H9 (cell line): ENCODE measurements around the gene KIF7. TPM values are rescaled to one million over a fixed set of nuclear protein-coding genes. Genes with fewer than 3 reads are reported as not detected.

Experiments
- DNase-seq: peaks from one replicate; pipeline ENCODE4 v3.0.0-alpha.2; 2017
- H2AFZ ChIP-seq: one replicate; pipeline ENCODE4 v1.6.1; 2013; ENCODE audit warnings: mild to moderate bottlenecking, low read length, control low read depth, moderate library complexity
- H2AK5ac ChIP-seq: 2 replicates; pipeline ENCODE4 v1.6.1; 2013; ENCODE audit warnings: low read length, control low read depth, mixed read lengths; ENCODE audit not compliant: insufficient read length
- H2BK120ac ChIP-seq: one replicate; pipeline ENCODE4 v1.6.1; 2013; ENCODE audit warnings: low read depth, mild to moderate bottlenecking, low read length, control low read depth, inconsistent platforms; ENCODE audit not compliant: poor library complexity, severe bottlenecking
- H2BK12ac ChIP-seq: 2 replicates; pipeline ENCODE4 v1.6.1; 2013; ENCODE audit warnings: low read length, control low read depth, mixed read lengths, low read depth; ENCODE audit not compliant: insufficient read length
- H2BK15ac ChIP-seq: 2 replicates; pipeline ENCODE4 v1.6.1; 2013; ENCODE audit warnings: low read depth, low read length, control low read depth
- H2BK20ac ChIP-seq: one replicate; pipeline ENCODE4 v1.6.1; 2013; ENCODE audit warnings: low read depth, mild to moderate bottlenecking, low read length, control low read depth, inconsistent platforms; ENCODE audit not compliant: poor library complexity, severe bottlenecking
- H2BK5ac ChIP-seq: 2 replicates; pipeline ENCODE4 v1.6.1; 2013; ENCODE audit warnings: low read length, control low read depth, mixed read lengths; ENCODE audit not compliant: insufficient read length
- H3K14ac ChIP-seq: 2 replicates; pipeline ENCODE4 v1.6.1; 2013; ENCODE audit warnings: low read length, control low read depth; ENCODE audit not compliant: insufficient read depth
- H3K18ac ChIP-seq: 2 replicates; pipeline ENCODE4 v1.6.1; 2013; ENCODE audit warnings: low read depth, mild to moderate bottlenecking, mixed read lengths, low read length, control low read depth; ENCODE audit not compliant: insufficient read length
- H3K23ac ChIP-seq: 2 replicates; pipeline ENCODE4 v1.6.1; 2013; ENCODE audit warnings: low read length, control low read depth, mixed read lengths, low read depth; ENCODE audit not compliant: insufficient read length
- H3K23me2 ChIP-seq: 2 replicates; pipeline ENCODE4 v1.6.1; 2013; ENCODE audit warnings: low read depth, mild to moderate bottlenecking, mixed read lengths, low read length, control low read depth; ENCODE audit not compliant: insufficient read length, poor library complexity, severe bottlenecking
- H3K27ac ChIP-seq: 2 replicates; pipeline ENCODE4 v1.5.1; 2013; ENCODE audit warnings: low read length, control low read depth, mixed read lengths, low read depth; ENCODE audit not compliant: insufficient read length
- H3K27me3 ChIP-seq: 2 replicates; pipeline ENCODE4 v1.6.1; 2013; ENCODE audit warnings: low read length, control low read depth, inconsistent platforms; ENCODE audit not compliant: insufficient read depth
- H3K4ac ChIP-seq: 2 replicates; pipeline ENCODE4 v1.6.1; 2013; ENCODE audit warnings: low read depth, mild to moderate bottlenecking, control low read depth, inconsistent platforms, low read length, moderate library complexity
- H3K4me1 ChIP-seq: 2 replicates; pipeline ENCODE4 v1.6.1; 2013; ENCODE audit warnings: low read length, control low read depth, inconsistent platforms; ENCODE audit not compliant: insufficient read depth
- H3K4me2 ChIP-seq: 2 replicates; pipeline ENCODE4 v1.6.1; 2013; ENCODE audit warnings: low read length, control low read depth, mixed read lengths; ENCODE audit not compliant: insufficient read length, insufficient read depth
- H3K56ac ChIP-seq: 2 replicates; pipeline ENCODE4 v1.6.1; 2013; ENCODE audit warnings: low read depth, mild to moderate bottlenecking, mixed read lengths, low read length, control low read depth; ENCODE audit not compliant: insufficient read length
- H3K79me1 ChIP-seq: 2 replicates; pipeline ENCODE4 v1.6.1; 2013; ENCODE audit warnings: low read depth, mild to moderate bottlenecking, moderate library complexity, low read length, control low read depth, inconsistent platforms; ENCODE audit not compliant: insufficient read depth, poor library complexity, severe bottlenecking
- H3K79me2 ChIP-seq: 2 replicates; pipeline ENCODE4 v1.6.1; 2013; ENCODE audit warnings: low read length, control low read depth, inconsistent platforms; ENCODE audit not compliant: insufficient read depth
- H3K9ac ChIP-seq: 2 replicates; pipeline ENCODE4 v1.6.1; 2013; ENCODE audit warnings: low read length, control low read depth, mixed read lengths; ENCODE audit not compliant: insufficient read length; ENCODE audit errors: extremely low read depth
- H3K9me3 ChIP-seq: one replicate; pipeline ENCODE4 v1.6.1; 2013; ENCODE audit warnings: low read depth, low read length, inconsistent platforms; ENCODE audit not compliant: control insufficient read depth
- H3T11ph ChIP-seq: one replicate; pipeline ENCODE4 v1.6.1; 2013; ENCODE audit warnings: mild to moderate bottlenecking, low read length, control low read depth, inconsistent platforms
- H4K20me1 ChIP-seq: one replicate; pipeline ENCODE4 v1.6.1; 2013; ENCODE audit not compliant: control insufficient read depth, insufficient read length, insufficient read depth
- H4K5ac ChIP-seq: 2 replicates; pipeline ENCODE4 v1.6.1; 2013; ENCODE audit warnings: low read depth, mild to moderate bottlenecking, mixed read lengths, low read length, control low read depth; ENCODE audit not compliant: insufficient read length
- H4K8ac ChIP-seq: replicated peaks from 2 replicates; pipeline ENCODE4 v1.6.1; 2013; ENCODE audit warnings: low read length, control low read depth, mixed read lengths, low read depth; ENCODE audit not compliant: insufficient read length
- H4K91ac ChIP-seq: 2 replicates; pipeline ENCODE4 v1.6.1; 2013; ENCODE audit warnings: low read depth, mild to moderate bottlenecking, moderate library complexity, mixed read lengths, low read length, control low read depth; ENCODE audit not compliant: insufficient read length
- H3K27ac Mint-ChIP-seq, 3 experiments: 2 replicates in 2 of 3; 3 replicates in 1 of 3; pipeline ENCODE4 v1.8.0; 2020 to 2021; ENCODE audit warnings: mixed read lengths in 3 of 3, mild to moderate bottlenecking in 1 of 3, moderate library complexity in 1 of 3
- H3K27me3 Mint-ChIP-seq: 2 replicates; pipeline ENCODE4 v1.8.0; 2021; ENCODE audit warnings: low read depth, mild to moderate bottlenecking, moderate library complexity, mixed read lengths
- H3K36me3 Mint-ChIP-seq, 3 experiments: 2 replicates in 2 of 3; 3 replicates in 1 of 3; pipeline ENCODE4 v1.8.0; 2020 to 2021; ENCODE audit warnings: low read depth in 3 of 3, mixed read lengths in 3 of 3; ENCODE audit not compliant: insufficient read depth in 1 of 3
- H3K4me1 Mint-ChIP-seq, 2 experiments: 2 replicates each; pipeline ENCODE4 v1.8.0; 2020; ENCODE audit warnings: mixed read lengths in 2 of 2
- H3K4me3 Mint-ChIP-seq, 2 experiments: 2 replicates in 1 of 2; 3 replicates in 1 of 2; pipeline ENCODE4 v1.8.0; 2020 to 2021; ENCODE audit warnings: mild to moderate bottlenecking in 2 of 2, mixed read lengths in 2 of 2, moderate library complexity in 1 of 2
- H3K9me3 Mint-ChIP-seq, 2 experiments: 2 replicates in 1 of 2; 3 replicates in 1 of 2; pipeline ENCODE4 v1.8.0; 2020; ENCODE audit warnings: mild to moderate bottlenecking in 2 of 2, mixed read lengths in 2 of 2, moderate library complexity in 1 of 2
- WGBS: extraction: QIAGEN DNeasy Blood & Tissue Kit; methylation state at CpG from one replicate; pipeline ENCODE4 v1.1.7; 2013; ENCODE audit warnings: missing lambda C conversion rate, low lambda C conversion rate, mixed read lengths; ENCODE audit not compliant: insufficient read length; ENCODE audit errors: extremely low coverage; 5-methylcytosine and 5-hydroxymethylcytosine counted together
- total RNA-seq: library from RNA; stranded (reverse); gene quantifications from 2 replicates; pipeline ENCODE4 v1.2.1, GENCODE V29; 2021
- TF ChIP-seq, protein P1 (sequence below): fragments of 200-600 bp; sonication (generic); conservative IDR thresholded peaks from 3 replicates; pipeline ENCODE4 v1.8.0; 2021; ENCODE audit warnings: antibody characterized with exemption, mild to moderate bottlenecking

KIF7 gene
- total RNA-seq, 1 experiment from 2014 or later: 22.0 TPM

DNA sequence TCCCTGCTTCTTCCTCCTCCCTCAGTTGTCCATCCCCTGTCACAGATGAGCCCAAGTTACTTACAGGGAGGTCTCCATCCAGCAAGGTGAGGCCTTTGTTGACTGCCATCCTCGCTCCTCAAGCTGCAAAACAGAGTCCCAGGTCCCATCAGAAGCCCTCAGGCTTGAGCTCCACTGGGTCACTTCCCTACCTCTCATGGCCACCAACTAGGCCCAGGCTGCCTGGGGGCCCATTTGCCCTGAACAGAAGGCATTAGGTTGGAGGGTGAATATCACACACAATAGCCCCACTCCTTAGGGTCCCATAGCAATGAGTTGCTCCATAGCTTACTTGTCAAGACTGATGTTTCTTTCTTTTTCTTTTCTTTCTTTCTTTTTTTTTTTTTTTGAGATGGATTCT is 22.1 kb upstream of the KIF7 start:
- WGBS: no CpG with 5 or more reads among the region's 1 CpG
- H2BK20ac ChIP-seq: no peak overlapping the region
- H3T11ph ChIP-seq: no peak overlapping the region
- no peak overlapping the region for H2BK15ac ChIP-seq
- H3K9ac ChIP-seq: no peak overlapping the region
- H2BK12ac ChIP-seq: no peak overlapping the region
- no peak overlapping the region for H2AK5ac ChIP-seq
- no peak overlapping the region for H3K56ac ChIP-seq
- Mint-ChIP-seq H3K36me3 (no peaks in the 10 kb centered on the region), H3K27me3 (peaks cover 22% of the 10 kb centered on the region), H3K4me3 (no peak overlapping the region), H3K4me1 (peaks cover 4 to 8% of the 10 kb centered on the region in 2 experiments; a peak in 2 of 4 replicates), H3K9me3 (no peaks in the 10 kb centered on the region), H3K27ac (no peak overlapping the region)
- no peaks in the 10 kb centered on the region for H3K79me2 ChIP-seq
- H3K9me3 ChIP-seq: no peaks in the 10 kb centered on the region
- TF ChIP-seq, protein P1, sequence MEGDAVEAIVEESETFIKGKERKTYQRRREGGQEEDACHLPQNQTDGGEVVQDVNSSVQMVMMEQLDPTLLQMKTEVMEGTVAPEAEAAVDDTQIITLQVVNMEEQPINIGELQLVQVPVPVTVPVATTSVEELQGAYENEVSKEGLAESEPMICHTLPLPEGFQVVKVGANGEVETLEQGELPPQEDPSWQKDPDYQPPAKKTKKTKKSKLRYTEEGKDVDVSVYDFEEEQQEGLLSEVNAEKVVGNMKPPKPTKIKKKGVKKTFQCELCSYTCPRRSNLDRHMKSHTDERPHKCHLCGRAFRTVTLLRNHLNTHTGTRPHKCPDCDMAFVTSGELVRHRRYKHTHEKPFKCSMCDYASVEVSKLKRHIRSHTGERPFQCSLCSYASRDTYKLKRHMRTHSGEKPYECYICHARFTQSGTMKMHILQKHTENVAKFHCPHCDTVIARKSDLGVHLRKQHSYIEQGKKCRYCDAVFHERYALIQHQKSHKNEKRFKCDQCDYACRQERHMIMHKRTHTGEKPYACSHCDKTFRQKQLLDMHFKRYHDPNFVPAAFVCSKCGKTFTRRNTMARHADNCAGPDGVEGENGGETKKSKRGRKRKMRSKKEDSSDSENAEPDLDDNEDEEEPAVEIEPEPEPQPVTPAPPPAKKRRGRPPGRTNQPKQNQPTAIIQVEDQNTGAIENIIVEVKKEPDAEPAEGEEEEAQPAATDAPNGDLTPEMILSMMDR: no peak
- no peaks in the 10 kb centered on the region for H3K27me3 ChIP-seq
- H3K23me2 ChIP-seq: no peaks in the 10 kb centered on the region
- H3K27ac ChIP-seq: no peak overlapping the region
- H3K14ac ChIP-seq: no peak overlapping the region
- H4K91ac ChIP-seq: no peak overlapping the region
- no peak for DNase-seq
- no peak overlapping the region for H2BK5ac ChIP-seq
- no peaks in the 10 kb centered on the region for H3K79me1 ChIP-seq
- no peaks in the 10 kb centered on the region for H3K4me1 ChIP-seq
- H4K5ac ChIP-seq: no peak overlapping the region
- no peak overlapping the region for H3K4me2 ChIP-seq
- H3K4ac ChIP-seq: no peak overlapping the region
- H4K20me1 ChIP-seq: no peaks in the 10 kb centered on the region
- H3K18ac ChIP-seq: no peak overlapping the region
- H4K8ac ChIP-seq: no peak overlapping the region
- H2AFZ ChIP-seq: no peak overlapping the region
- no peak overlapping the region for H2BK120ac ChIP-seq
- no peak overlapping the region for H3K23ac ChIP-seq
